HepG2 (cell line): Measurements from ENCODE around the gene AHCY. TPM values are rescaled to one million over a fixed set of nuclear protein-coding genes. Genes with fewer than 3 reads are reported as not detected.

Experiments used
- BHLHE40 ChIP-seq: IDR thresholded peaks from 2 replicates; pipeline ENCODE4 v1.6.1; 2011; ENCODE audit warnings: low read length, improper control_type of control experiment
- CCAR2 ChIP-seq: fragments of 200-400 bp; formaldehyde crosslinking; optimal IDR thresholded peaks from 2 replicates; pipeline ENCODE3; 2018; ENCODE audit warnings: low read depth, mild to moderate bottlenecking, low read length, moderate library complexity
- CREM ChIP-seq, 2 experiments: sonication (generic) in 1 of 2; formaldehyde crosslinking in 1 of 2; IDR thresholded peaks; 2 replicates each; pipeline versions ENCODE4 v1.4.0 to v1.6.1; 2016 to 2020; ENCODE audit warnings: antibody characterized with exemption in 1 of 2, mild to moderate bottlenecking in 1 of 2, missing genetic modification reagents in 1 of 2
- EP300 ChIP-seq, 3 experiments: sonication (generic) in 1 of 3; formaldehyde crosslinking in 1 of 3; IDR thresholded peaks; 2 replicates each; pipeline versions ENCODE4 v1.5.1 to v1.6.1; 2011 to 2020; ENCODE audit warnings: low read depth in 2 of 3, low read length in 2 of 3, borderline replicate concordance in 1 of 3, improper control_type of control experiment in 1 of 3, mild to moderate bottlenecking in 1 of 3, missing genetic modification reagents in 1 of 3, moderate library complexity in 1 of 3
- HDAC1 ChIP-seq: sonication (generic); formaldehyde crosslinking; IDR thresholded peaks from 2 replicates; pipeline ENCODE4 v1.5.1; 2020; ENCODE audit warnings: mild to moderate bottlenecking, missing genetic modification reagents
- KAT8 ChIP-seq: IDR thresholded peaks from 2 replicates; pipeline ENCODE4 v1.6.1; 2016; ENCODE audit warnings: missing genetic modification reagents, missing compliant biosample characterization
- PCBP2 ChIP-seq: fragments of 200-400 bp; formaldehyde crosslinking; optimal IDR thresholded peaks from 2 replicates; pipeline ENCODE3; 2018; ENCODE audit warnings: low read length, low read depth; ENCODE audit not compliant: poor library complexity, severe bottlenecking
- PHF21A ChIP-seq: sonication (generic); formaldehyde crosslinking; IDR thresholded peaks from 2 replicates; pipeline ENCODE4 v1.5.0; 2020; ENCODE audit warnings: mild to moderate bottlenecking, missing genetic modification reagents
- SPEN ChIP-seq: sonication (generic); formaldehyde crosslinking; IDR thresholded peaks from 2 replicates; pipeline ENCODE4 v1.5.1; 2020; ENCODE audit warnings: low read depth, mild to moderate bottlenecking, missing genetic modification reagents
- TAF1 ChIP-seq: sonication (generic); formaldehyde crosslinking; IDR thresholded peaks from 2 replicates; pipeline ENCODE4 v1.4.0; 2020; ENCODE audit warnings: missing genetic modification reagents
- ZNF256 ChIP-seq: sonication (generic); formaldehyde crosslinking; conservative IDR thresholded peaks from 2 replicates; pipeline ENCODE4 v1.4.0; 2020; ENCODE audit warnings: missing genetic modification reagents
- ZNF333 ChIP-seq: sonication (generic); formaldehyde crosslinking; IDR thresholded peaks from 2 replicates; pipeline ENCODE4 v1.4.0; 2020; ENCODE audit warnings: mild to moderate bottlenecking, missing genetic modification reagents, borderline replicate concordance
- ZNF446 ChIP-seq: sonication (generic); formaldehyde crosslinking; IDR thresholded peaks from 2 replicates; pipeline ENCODE4 v1.5.0; 2020; ENCODE audit warnings: mild to moderate bottlenecking, missing genetic modification reagents
- ZNF543 ChIP-seq: sonication (generic); formaldehyde crosslinking; IDR thresholded peaks from 2 replicates; pipeline ENCODE4 v1.4.0; 2020; ENCODE audit warnings: mild to moderate bottlenecking, missing genetic modification reagents
- ZNF552 ChIP-seq: sonication (generic); formaldehyde crosslinking; IDR thresholded peaks from 2 replicates; pipeline ENCODE4 v1.9.0; 2022; ENCODE audit warnings: missing genetic modification reagents, mild to moderate bottlenecking, borderline replicate concordance
- ZNF660 ChIP-seq: sonication (generic); formaldehyde crosslinking; IDR thresholded peaks from 2 replicates; pipeline ENCODE4 v1.5.1; 2020; ENCODE audit warnings: mild to moderate bottlenecking, low read depth, missing genetic modification reagents, borderline replicate concordance
- ZNF782 ChIP-seq: sonication (generic); formaldehyde crosslinking; IDR thresholded peaks from 2 replicates; pipeline ENCODE4 v1.4.0; 2020; ENCODE audit warnings: missing genetic modification reagents, mild to moderate bottlenecking, borderline replicate concordance
- ZXDC ChIP-seq: sonication (generic); formaldehyde crosslinking; IDR thresholded peaks from 2 replicates; pipeline ENCODE4 v1.5.0; 2020; ENCODE audit warnings: mild to moderate bottlenecking, missing genetic modification reagents
- polyA plus RNA-seq, 8 experiments: library from polyadenylated mRNA; depleted of rRNA in 3 of 8; stranded (reverse) in 7 of 8; unstranded in 1 of 8; fragments of >200 nt; fragmentation: Illumina TruSeq in 4 of 8; extraction: Trizol in 4 of 8; gene quantifications; 2 replicates each; pipeline versions ENCODE4 v1.2.1 to v1.2.3, GENCODE V29; 2011 to 2016; ENCODE audit warnings: low read depth in 4 of 8, missing spikeins in 1 of 8, mixed read lengths in 1 of 8; ENCODE audit not compliant: insufficient read depth in 1 of 8
- total RNA-seq, 5 experiments: library from RNA; depleted of rRNA; stranded (reverse); fragments of >200 nt; fragmentation: Illumina TruSeq; extraction: Trizol; gene quantifications; 2 replicates each; pipeline ENCODE4 v1.2.3, GENCODE V29; 2016; ENCODE audit warnings: low read depth in 1 of 5
- TF ChIP-seq, protein P1 (sequence below): sonication (generic); formaldehyde crosslinking; IDR thresholded peaks from 2 replicates; pipeline ENCODE4 v1.4.0; 2020; ENCODE audit warnings: mild to moderate bottlenecking, missing genetic modification reagents
- TF ChIP-seq, protein P2 (sequence below): sonication (generic); formaldehyde crosslinking; IDR thresholded peaks from 2 replicates; pipeline ENCODE4 v1.4.0; 2020; ENCODE audit warnings: missing genetic modification reagents, borderline replicate concordance

AHCY gene
- total and polyA plus RNA-seq, 2 of the 13 experiments (the other 11 are each of a cell fraction or from before 2014, with no cell fraction given) = 407 to 419 TPM

GRCh38 chr20:34312024-34312460 is 8.9 kb upstream of the AHCY start (continued):
- TF ChIP-seq ZXDC (CRISPR knock-in tag) (no peak), EP300 (IDR thresholded peaks at IDR 0.05; ENCODE audit: low read depth in 2 of 2, low read length in 2 of 2) (no peak), EP300 (CRISPR knock-in tag; IDR thresholded peaks at IDR 0.05; ENCODE audit: borderline replicate concordance) (no peak), BHLHE40 (no peak), HDAC1 (CRISPR knock-in tag) (no peak), KAT8 (0 out of 2 replicates have a peak, but pooled peaks have one; percentile 1), SPEN (CRISPR knock-in tag) (no peak), PCBP2 (no peak), CCAR2 (no peak), ZNF552 (0 out of 2 replicates have a peak, but pooled peaks have one; percentile 15), ZNF333 (CRISPR knock-in tag) (no peak; the same call in 1 of the 2 replicates), PHF21A (CRISPR knock-in tag) (no peak), TAF1 (CRISPR knock-in tag) (peak; percentile 4; the same call in 1 of the 2 replicates), ZNF446 (CRISPR knock-in tag) (no peak), ZNF782 (CRISPR knock-in tag) (no peak), ZNF660 (CRISPR knock-in tag) (no peak), ZNF256 (CRISPR knock-in tag) (0 out of 2 replicates have a peak, but pooled peaks have one; percentile 40), ZNF543 (CRISPR knock-in tag) (peak; percentile 0; the same call in 1 of the 2 replicates), CREM (IDR thresholded peaks at IDR 0.05) (no peak), CREM (CRISPR knock-in tag; IDR thresholded peaks at IDR 0.05) (no peak)
- TF ChIP-seq, protein P1, sequence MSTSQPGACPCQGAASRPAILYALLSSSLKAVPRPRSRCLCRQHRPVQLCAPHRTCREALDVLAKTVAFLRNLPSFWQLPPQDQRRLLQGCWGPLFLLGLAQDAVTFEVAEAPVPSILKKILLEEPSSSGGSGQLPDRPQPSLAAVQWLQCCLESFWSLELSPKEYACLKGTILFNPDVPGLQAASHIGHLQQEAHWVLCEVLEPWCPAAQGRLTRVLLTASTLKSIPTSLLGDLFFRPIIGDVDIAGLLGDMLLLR (CRISPR knock-in tag) = no peak
- TF ChIP-seq, protein P2, sequence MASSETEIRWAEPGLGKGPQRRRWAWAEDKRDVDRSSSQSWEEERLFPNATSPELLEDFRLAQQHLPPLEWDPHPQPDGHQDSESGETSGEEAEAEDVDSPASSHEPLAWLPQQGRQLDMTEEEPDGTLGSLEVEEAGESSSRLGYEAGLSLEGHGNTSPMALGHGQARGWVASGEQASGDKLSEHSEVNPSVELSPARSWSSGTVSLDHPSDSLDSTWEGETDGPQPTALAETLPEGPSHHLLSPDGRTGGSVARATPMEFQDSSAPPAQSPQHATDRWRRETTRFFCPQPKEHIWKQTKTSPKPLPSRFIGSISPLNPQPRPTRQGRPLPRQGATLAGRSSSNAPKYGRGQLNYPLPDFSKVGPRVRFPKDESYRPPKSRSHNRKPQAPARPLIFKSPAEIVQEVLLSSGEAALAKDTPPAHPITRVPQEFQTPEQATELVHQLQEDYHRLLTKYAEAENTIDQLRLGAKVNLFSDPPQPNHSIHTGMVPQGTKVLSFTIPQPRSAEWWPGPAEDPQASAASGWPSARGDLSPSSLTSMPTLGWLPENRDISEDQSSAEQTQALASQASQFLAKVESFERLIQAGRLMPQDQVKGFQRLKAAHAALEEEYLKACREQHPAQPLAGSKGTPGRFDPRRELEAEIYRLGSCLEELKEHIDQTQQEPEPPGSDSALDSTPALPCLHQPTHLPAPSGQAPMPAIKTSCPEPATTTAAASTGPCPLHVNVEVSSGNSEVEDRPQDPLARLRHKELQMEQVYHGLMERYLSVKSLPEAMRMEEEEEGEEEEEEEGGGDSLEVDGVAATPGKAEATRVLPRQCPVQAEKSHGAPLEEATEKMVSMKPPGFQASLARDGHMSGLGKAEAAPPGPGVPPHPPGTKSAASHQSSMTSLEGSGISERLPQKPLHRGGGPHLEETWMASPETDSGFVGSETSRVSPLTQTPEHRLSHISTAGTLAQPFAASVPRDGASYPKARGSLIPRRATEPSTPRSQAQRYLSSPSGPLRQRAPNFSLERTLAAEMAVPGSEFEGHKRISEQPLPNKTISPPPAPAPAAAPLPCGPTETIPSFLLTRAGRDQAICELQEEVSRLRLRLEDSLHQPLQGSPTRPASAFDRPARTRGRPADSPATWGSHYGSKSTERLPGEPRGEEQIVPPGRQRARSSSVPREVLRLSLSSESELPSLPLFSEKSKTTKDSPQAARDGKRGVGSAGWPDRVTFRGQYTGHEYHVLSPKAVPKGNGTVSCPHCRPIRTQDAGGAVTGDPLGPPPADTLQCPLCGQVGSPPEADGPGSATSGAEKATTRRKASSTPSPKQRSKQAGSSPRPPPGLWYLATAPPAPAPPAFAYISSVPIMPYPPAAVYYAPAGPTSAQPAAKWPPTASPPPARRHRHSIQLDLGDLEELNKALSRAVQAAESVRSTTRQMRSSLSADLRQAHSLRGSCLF (CRISPR knock-in tag) = no peak
